OCI-LY3 (cell line): ENCODE data around the gene ZMIZ1.

Experiments
- H2AFZ ChIP-seq: fragments of 200-600, 300-600 bp; shearing (Covaris generic); 2 replicates; pipeline ENCODE4 v1.6.0; 2014; ENCODE audit warnings: antibody characterized with exemption, low read depth, low read length
- H3K27ac ChIP-seq: fragments of 200-600, 300-600 bp; sonication (generic); 2 replicates; pipeline ENCODE4 v1.5.1; 2014; ENCODE audit warnings: mild to moderate bottlenecking, low read length, moderate library complexity, mixed read lengths
- H3K27me3 ChIP-seq: fragments of 200-600, 300-600 bp; sonication (generic); 2 replicates; pipeline ENCODE4 v1.6.1; 2014; ENCODE audit warnings: low read depth, low read length, mixed read lengths
- H3K36me3 ChIP-seq: fragments of 200-600, 300-600 bp; sonication (generic); replicated peaks from 2 replicates; pipeline ENCODE3; 2014; ENCODE audit warnings: low read depth, low read length, mixed read lengths
- H3K4me1 ChIP-seq: fragments of 300-600, 200-600 bp; sonication (generic); 2 replicates; pipeline ENCODE4 v1.6.1; 2014; ENCODE audit warnings: low read length, mixed read lengths
- H3K4me2 ChIP-seq: fragments of 200-600, 300-600 bp; sonication (generic); 2 replicates; pipeline ENCODE4 v1.6.1; 2014; ENCODE audit warnings: low read length, mixed read lengths
- H3K4me3 ChIP-seq: fragments of 300-600, 200-600 bp; sonication (generic); 2 replicates; pipeline ENCODE4 v1.5.1; 2014; ENCODE audit warnings: antibody characterized with exemption, mild to moderate bottlenecking, low read length, moderate library complexity
- H3K79me2 ChIP-seq: fragments of 300-600, 200-600 bp; shearing (Covaris generic); 2 replicates; pipeline ENCODE4 v1.6.1; 2014; ENCODE audit warnings: mild to moderate bottlenecking, low read length, mixed read lengths
- H3K9ac ChIP-seq: fragments of 300-600, 200-600 bp; shearing (Covaris generic); 2 replicates; pipeline ENCODE4 v1.6.0; 2014; ENCODE audit warnings: mild to moderate bottlenecking, low read length, moderate library complexity
- H3K9me3 ChIP-seq: fragments of 200-600, 300-600 bp; shearing (Covaris generic); 2 replicates; pipeline ENCODE4 v1.6.1; 2014; ENCODE audit warnings: low read length, mixed read lengths; ENCODE audit not compliant: insufficient read depth
- H4K20me1 ChIP-seq: fragments of 200-600, 300-600 bp; sonication (generic); 2 replicates; pipeline ENCODE4 v1.6.1; 2016; ENCODE audit warnings: low read length, mixed read lengths; ENCODE audit not compliant: insufficient read depth
- EZH2phosphoT487 ChIP-seq: fragments of 200-600 bp; shearing (Covaris generic); IDR thresholded peaks from 2 replicates; pipeline ENCODE4 v1.6.1; 2018; ENCODE audit warnings: antibody characterized with exemption, mixed run types, low read depth
- TF ChIP-seq, protein P1 (sequence below): fragments of 200-600, 300-600 bp; sonication (generic); IDR thresholded peaks from 2 replicates; pipeline ENCODE4 v1.5.1; 2014; ENCODE audit warnings: antibody characterized with exemption, low read length, low read depth

Gene ZMIZ1

DNA sequence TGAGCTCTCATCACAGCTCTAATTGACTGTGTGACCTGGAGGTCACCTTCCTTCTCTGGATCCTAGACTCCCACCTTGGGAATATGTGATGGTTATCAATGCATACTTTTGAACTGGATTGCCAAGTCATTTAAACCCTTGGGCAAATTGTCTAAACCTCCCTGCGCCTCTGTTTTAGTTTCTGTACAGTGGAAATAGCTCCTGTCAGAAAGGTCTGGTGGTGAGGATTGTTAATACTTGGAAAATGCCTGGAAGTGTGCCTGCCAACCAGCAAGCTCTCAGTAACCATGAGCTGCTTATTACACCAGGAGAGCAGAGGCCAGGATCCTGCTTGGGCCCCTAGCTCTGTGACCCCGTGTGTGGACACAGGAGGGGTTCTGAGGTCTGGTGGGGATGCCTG lies 169.8 kb downstream of the ZMIZ1 start:
- Histone ChIP-seq H3K27ac (no peak overlapping the region), H2AFZ (no peak overlapping the region), H3K36me3 (no peaks in the 10 kb centered on the region), H3K4me1 (peaks cover 8% of the 10 kb centered on the region), H3K9ac (no peak overlapping the region), H3K4me2 (no peak overlapping the region), H3K4me3 (no peak overlapping the region), H4K20me1 (no peaks in the 10 kb centered on the region), H3K27me3 (peaks cover 23% of the 10 kb centered on the region), H3K79me2 (peaks cover 4% of the 10 kb centered on the region; the same call in 1 of the 2 replicates), H3K9me3 (no peaks in the 10 kb centered on the region)
- TF ChIP-seq, protein P1, sequence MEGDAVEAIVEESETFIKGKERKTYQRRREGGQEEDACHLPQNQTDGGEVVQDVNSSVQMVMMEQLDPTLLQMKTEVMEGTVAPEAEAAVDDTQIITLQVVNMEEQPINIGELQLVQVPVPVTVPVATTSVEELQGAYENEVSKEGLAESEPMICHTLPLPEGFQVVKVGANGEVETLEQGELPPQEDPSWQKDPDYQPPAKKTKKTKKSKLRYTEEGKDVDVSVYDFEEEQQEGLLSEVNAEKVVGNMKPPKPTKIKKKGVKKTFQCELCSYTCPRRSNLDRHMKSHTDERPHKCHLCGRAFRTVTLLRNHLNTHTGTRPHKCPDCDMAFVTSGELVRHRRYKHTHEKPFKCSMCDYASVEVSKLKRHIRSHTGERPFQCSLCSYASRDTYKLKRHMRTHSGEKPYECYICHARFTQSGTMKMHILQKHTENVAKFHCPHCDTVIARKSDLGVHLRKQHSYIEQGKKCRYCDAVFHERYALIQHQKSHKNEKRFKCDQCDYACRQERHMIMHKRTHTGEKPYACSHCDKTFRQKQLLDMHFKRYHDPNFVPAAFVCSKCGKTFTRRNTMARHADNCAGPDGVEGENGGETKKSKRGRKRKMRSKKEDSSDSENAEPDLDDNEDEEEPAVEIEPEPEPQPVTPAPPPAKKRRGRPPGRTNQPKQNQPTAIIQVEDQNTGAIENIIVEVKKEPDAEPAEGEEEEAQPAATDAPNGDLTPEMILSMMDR, result no peak
- TF ChIP-seq EZH2phosphoT487, result no peak

DNA sequence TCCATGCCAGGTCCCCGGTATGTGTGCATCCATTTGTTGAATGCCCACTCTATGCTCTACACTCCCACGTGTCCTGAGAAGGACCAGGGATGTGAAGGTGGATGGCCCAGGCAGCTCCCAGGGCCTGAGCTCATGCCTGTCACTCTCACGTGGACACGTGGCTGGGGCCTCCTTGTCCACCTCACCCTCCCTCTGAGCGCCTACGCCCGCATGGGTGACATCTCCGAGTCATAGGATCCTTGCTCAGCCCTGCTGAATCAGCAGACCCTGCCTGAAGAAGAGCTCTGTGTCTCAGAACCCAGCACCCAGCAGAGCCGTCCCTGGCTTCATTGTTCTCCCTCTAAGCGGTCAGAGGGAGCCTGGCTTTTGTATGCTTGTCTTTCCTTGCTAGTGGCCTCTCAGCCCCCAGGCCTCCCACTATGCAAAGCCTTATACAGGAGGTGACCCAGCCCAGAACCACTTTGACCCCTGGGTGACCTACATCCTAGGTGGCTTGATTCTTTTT lies 170.6 kb downstream of the ZMIZ1 start:
- Histone ChIP-seq H3K79me2 (peaks cover 11% of the 10 kb centered on the region), H3K4me2 (no peak overlapping the region), H3K27me3 (peaks cover 23% of the 10 kb centered on the region), H3K36me3 (no peaks in the 10 kb centered on the region), H4K20me1 (no peaks in the 10 kb centered on the region), H2AFZ (no peak overlapping the region), H3K4me3 (no peak overlapping the region), H3K27ac (no peak overlapping the region), H3K4me1 (peaks cover 14% of the 10 kb centered on the region), H3K9ac (no peak overlapping the region), H3K9me3 (no peaks in the 10 kb centered on the region)
- TF ChIP-seq, protein P1, result no peak
- no peak for TF ChIP-seq EZH2phosphoT487

DNA sequence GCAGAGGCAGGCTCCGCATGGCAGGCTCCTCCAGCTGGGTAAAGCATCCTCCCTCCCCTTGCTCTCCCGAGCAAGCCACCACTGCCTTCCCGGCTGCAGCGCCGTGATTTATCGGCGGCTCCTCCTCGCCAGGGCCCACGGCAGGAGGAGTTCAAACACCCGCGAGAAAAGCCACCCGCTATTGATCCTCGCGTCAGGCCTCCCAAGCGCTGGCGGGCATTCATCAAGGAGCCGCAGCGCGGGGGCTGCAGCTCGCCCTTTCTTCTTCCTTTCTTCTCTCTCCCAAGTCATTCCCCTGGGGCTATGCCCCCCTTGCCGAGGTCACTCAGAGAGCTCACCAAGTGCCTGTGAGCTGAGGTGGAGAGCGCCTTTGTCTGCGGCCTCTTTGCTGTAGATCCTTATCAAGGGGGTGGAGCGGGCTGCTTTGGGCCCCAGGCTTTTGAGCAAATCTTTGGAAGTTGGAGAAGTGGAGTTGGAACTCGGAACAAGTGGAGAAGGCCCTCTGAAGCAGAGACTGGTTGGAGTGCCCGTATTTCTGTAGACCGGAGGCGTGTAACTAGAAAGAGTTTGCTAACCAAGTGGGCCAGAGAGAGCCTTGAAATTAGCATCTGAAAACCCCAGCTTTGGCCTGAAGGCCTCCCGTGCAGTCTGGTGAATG lies 171.3 kb downstream of the ZMIZ1 start:
- Histone ChIP-seq H3K4me1 (peaks cover 21% of the 10 kb centered on the region), H3K27ac (no peak overlapping the region), H3K9me3 (no peaks in the 10 kb centered on the region), H3K4me2 (no peak overlapping the region), H3K9ac (no peak overlapping the region), H4K20me1 (no peaks in the 10 kb centered on the region), H3K36me3 (peaks cover under 1% of the 10 kb centered on the region), H2AFZ (no peak overlapping the region), H3K79me2 (peaks cover 19% of the 10 kb centered on the region), H3K27me3 (peaks cover 23% of the 10 kb centered on the region), H3K4me3 (no peak overlapping the region)
- TF ChIP-seq, protein P1, result no peak

DNA sequence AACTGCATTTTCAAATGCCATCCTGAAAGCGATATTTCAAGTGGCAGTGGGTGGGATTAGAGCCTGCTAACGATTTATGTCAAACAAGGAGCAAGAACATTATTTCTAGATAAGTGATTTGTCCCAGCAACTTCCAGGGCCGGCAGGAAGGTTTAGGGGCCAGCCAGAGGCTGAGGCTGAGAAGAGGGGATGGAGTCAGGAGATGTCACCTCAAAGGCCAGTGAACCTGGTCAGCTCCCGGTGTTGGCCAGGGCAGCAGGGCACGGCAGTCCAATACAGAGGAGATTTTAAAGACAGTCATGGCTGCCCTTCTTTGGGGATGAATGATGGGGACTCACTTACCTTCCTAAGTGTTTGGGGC lies 172.8 kb downstream of the ZMIZ1 start:
- peaks cover 5% of the 10 kb centered on the region for H3K36me3 ChIP-seq
- TF ChIP-seq, protein P1, result no peak
- TF ChIP-seq EZH2phosphoT487, result no peak
- no peaks in the 10 kb centered on the region for H3K9me3 ChIP-seq
- H3K79me2 ChIP-seq, result peaks cover 34% of the 10 kb centered on the region
- H3K4me2 ChIP-seq, result peak overlapping the region; percentile 90
- peak overlapping the region; percentile 85 for H3K4me3 ChIP-seq
- H3K4me1 ChIP-seq, result peaks cover 37% of the 10 kb centered on the region
- H4K20me1 ChIP-seq, result no peaks in the 10 kb centered on the region
- peaks cover 23% of the 10 kb centered on the region for H3K27me3 ChIP-seq
- no peak overlapping the region for H3K27ac ChIP-seq
- H2AFZ ChIP-seq, result no peak overlapping the region
- peak overlapping the region; percentile 71 for H3K9ac ChIP-seq
